A673 (cell line): ENCODE measurements around the gene BACH2.

ENCODE experiments used
- CTCF ChIP-seq: fragments of 300-800, 200-600 bp; sonication (generic); conservative IDR thresholded peaks from 2 replicates; pipeline ENCODE4 v1.5.1; 2017; ENCODE audit warnings: low read depth, mild to moderate bottlenecking, antibody characterized with exemption, low read length, moderate library complexity, mixed read lengths
- EZH2 ChIP-seq: fragments of 200-600 bp; sonication (generic); IDR thresholded peaks from 2 replicates; pipeline ENCODE4 v1.6.1; 2017; ENCODE audit warnings: borderline replicate concordance, low read depth, mild to moderate bottlenecking, mixed read lengths, antibody characterized with exemption, low read length; ENCODE audit not compliant: poor library complexity, severe bottlenecking

DNA sequence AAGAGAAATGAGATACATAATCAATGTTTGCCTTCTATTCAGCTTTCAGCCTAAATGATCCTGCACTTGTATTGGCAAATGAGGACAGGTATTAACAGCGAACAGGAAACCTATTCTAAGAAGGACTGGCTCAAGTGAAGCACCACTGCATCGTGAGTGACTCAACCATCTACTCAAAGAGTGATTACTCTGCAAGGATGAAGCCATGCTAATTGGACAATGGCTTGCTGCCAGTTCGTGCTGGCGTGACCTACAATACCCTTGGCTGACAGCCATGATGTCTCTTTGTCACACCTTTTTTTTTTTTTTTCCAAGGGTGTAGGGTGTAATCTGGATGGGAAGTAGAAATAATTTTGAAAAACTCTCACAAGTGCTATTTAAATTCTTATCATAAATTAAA lies 297.5 kb downstream of the BACH2 start:
- no peak for TF ChIP-seq EZH2
- TF ChIP-seq CTCF: no peak
